GM19324 (cell line): Measurements from ENCODE around the gene SERPINA12.

ENCODE experiments used
- ATAC-seq: cut with Tn5 transposase; IDR thresholded peaks from one replicate; pipeline ENCODE4 v1.9.1; 2021; ENCODE audit warnings: mild to moderate bottlenecking, moderate library complexity; ENCODE audit not compliant: unreplicated experiment, low FRiP score

Gene SERPINA12

GRCh38 chr14:94467728-94468520 lies 41.3 kb downstream of the SERPINA12 start:
- no peak for ATAC-seq

DNA sequence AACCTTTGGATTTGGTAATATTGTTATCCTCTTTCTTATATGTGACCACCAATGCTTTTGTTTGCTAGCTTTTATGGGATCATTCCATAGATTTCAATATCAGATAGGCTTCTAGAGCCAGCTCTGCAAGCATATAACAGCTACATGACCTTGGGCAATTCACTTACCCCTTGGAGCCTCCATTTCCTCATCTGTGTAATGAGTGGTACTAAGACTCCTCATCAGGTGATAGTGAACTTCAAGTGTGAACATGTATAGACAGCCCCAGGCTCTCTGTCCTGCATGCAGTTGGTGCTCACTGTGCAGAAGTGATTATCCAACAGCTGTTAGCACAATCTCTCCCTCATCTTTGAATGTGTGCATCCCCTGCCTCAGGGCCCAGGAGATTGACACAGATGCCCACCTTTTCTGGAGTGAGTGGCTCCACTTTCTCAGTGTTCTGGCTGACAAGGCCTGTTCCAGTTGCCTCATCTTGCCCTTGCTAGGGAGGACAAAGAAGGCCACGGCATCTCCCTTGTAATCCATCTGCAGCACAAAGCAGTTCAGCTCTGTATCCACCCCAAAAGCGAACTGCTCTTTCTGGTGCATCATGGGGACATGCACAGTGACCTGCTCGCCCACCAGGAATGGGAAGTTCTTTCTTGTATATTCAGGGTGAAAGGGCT lies 42.4 kb downstream of the SERPINA12 start:
- ATAC-seq, result no peak

DNA sequence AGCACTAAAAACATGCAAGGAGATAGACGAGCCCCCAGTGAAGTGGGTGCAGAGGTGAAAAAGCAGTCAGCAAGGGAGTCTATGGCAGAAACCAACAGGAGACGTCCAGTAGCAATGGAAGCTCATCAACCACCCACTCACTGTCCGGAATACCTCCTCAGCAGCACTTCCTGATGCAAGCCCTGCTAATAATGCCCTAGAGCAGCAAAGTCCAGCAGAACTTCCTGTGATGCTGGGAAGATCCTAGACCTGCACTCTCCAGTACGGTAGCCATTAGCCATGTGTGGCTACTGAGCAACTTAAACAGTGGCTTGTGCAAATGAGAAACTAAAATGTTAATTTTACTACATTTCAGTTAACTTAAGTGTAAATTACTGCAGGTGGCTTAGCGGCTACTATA lies 44.2 kb downstream of the SERPINA12 start:
- no peak for ATAC-seq

GRCh38 chr14:94464290-94464689 lies 45.0 kb downstream of the SERPINA12 start:
- no peak for ATAC-seq

- no peak for ATAC-seq
These were observed 46.3 kb downstream of the SERPINA12 start for GRCh38 chr14:94462763-94463572.

DNA sequence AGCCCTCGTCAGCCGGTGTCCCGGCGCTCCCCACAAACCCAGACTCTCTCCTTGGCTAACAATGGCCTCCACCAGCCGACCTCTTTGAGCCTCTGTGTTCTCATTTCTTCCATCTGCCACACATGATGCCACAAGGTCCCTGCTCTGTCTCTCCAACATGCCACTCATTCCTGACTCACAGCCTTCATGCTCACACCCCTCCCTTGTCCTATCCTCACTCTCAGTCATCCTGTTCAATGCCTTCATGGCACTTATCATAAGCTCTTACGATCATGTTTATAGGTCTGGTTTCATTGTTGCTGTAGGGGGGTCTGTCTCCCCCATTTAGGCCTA lies 47.1 kb downstream of the SERPINA12 start:
- no peak for ATAC-seq

DNA sequence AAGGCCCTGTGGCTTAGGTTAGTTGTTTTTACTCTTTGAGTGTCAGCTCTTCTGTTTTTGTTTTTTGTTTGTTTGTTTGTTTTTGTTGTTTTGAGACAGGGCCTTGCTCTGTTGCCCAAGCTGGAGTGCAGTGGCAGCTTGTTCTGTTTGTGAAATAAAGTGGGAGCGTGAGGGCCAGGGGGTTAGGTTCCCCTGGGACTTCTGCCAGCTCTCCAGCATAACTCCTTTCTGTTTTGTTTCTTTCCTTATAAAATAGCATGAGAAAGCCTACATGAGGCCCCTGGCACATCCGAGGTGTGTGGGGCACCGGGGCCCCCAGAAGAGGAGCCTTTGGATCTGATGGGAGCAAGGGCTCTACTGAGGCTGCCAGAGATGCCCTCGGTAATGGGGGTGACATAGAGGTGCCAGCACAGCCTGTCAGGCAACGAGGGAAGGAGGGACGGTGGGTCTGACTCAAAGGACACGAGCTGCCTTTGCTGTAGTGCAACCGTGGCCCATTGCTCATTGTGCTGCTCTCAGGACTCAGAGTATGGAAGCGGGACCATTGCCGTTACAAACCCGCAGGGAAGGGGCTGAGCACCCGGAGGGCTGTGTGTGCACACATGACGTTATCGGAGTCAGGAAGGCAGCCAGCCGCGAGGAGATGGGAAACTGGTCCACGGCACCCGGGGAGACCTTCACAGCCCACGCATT lies 47.6 kb downstream of the SERPINA12 start:
- no peak for ATAC-seq

- no peak for ATAC-seq
These were observed 48.4 kb downstream of the SERPINA12 start for GRCh38 chr14:94460631-94461416.

GRCh38 chr14:94458558-94459205 lies 50.6 kb downstream of the SERPINA12 start:
- ATAC-seq, result no peak

DNA sequence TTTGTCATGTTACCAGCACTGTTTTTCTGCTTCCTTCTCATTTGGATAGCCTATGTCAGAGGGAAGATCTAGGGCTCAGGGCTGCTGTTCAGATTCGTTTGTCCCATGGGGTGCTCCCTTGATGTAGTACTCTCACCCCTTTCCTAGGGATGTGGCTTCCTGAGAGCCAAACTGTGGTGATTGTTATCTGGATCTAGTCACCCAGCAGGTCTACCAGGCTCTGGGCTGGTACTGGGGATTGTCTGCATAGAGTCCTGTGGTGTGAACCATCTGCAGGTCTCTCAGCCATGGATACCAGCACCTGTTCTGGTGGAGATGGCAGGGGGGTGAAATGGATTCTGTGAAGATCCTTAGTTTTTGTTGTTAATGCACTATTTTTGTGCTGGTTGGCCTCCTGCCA lies 51.2 kb downstream of the SERPINA12 start:
- no peak for ATAC-seq

DNA sequence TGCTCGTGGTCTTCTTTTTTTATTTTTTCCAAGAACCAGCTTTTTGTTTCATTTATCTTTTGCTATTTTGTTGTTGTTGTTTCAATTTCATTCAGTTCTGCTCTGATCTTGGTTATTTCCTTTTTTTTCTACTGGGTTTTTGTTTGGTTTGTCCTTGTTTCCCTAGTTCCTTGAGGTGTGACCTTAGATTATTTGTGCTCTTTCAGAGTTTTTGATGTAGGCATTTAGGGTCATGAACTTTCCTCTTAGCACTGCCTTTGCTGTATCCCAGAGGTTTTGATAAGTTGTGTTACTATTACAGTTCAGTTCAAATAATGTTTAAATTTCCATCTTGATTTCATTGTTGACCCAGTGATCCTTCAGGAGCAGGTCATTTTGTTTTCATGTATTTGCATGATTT lies 53.3 kb downstream of the SERPINA12 start:
- ATAC-seq, result no peak

DNA sequence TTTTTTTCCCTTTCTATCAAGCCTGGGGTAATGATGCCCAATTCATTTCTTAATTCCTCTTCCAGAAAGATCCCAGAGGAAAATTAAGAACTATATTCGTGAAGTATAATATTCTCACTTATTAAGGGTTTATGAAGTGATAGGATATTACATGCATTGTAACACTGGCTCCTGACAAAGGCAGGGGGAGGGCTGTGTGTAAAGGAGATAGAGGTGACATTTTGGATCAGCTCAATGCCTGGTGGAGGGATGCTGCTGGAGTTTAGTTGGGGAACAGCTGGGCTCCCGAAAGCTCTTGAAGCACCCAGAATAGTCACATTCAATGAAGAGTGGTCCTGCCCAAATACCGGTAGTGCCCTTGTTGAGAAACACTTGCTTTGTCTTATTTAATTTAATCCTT lies 57.4 kb downstream of the SERPINA12 start:
- ATAC-seq, result no peak

DNA sequence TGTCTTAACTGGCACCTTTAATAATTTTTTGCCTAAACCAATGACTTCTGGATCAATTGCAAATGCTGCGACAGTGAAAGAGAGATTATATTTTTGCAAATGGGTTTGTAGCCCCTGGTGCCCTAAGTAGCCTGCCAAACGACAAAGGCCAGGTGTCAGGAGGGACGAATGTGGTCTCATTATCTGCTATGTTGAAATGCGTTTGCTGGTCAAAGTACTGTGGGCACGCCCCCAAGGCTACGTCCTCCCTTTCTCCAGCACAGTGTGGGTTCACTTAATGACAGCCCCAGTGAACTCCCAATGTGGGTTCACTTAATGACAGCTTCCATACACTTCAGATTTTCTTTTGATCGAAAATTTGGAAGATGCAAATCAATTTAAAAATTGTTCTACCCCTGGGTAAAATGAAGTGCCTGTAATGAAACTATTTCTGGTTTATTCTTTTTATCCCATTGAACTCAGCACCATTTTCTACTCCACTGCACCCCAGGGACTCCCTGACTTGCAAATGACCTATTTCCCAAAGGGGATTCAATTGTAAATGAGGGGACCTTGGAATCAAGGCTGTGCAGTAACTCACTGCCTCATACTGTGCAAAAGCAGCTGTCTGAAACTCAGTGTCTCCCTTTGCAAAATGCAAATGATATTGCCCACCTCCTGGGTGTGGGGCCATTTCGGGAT lies 58.0 kb downstream of the SERPINA12 start:
- ATAC-seq, result no peak

DNA sequence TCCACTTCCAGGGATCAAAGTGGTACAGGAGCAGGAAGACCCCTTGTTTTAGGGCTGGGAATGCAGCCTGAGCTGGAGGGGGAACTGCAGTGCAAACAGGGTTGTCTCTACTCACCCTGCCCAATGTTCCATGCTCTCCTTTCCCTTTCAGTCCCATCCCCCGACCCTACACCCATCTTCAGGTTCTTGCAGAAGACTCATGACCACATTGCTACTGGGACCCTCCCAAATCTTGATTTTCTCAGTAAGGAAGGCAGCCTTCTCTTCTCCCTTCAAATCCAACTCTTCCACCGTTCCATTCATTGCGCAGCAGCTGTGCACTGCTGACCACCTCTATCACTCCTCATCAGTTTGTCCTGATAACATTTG lies 58.6 kb downstream of the SERPINA12 start:
- no peak for ATAC-seq

DNA sequence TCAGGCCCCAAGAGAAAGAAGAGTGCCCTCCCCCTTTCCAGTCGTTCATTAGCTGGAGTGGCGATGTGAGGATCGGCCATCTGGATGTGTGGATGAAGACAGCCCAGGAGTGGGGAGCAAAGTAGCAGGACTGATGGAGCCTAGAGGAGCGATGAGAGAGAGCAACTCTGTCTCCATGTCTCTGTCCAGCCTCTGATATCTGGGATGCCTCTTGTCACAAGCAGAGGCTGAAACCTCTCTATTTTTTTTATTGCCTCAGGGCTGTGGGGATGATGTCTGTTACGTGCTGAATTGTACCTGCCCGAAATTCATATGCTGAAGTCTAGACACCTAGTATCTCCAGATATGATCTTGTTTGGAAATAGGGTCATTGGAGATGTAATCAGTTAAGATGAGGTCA lies 59.3 kb downstream of the SERPINA12 start:
- no peak for ATAC-seq

DNA sequence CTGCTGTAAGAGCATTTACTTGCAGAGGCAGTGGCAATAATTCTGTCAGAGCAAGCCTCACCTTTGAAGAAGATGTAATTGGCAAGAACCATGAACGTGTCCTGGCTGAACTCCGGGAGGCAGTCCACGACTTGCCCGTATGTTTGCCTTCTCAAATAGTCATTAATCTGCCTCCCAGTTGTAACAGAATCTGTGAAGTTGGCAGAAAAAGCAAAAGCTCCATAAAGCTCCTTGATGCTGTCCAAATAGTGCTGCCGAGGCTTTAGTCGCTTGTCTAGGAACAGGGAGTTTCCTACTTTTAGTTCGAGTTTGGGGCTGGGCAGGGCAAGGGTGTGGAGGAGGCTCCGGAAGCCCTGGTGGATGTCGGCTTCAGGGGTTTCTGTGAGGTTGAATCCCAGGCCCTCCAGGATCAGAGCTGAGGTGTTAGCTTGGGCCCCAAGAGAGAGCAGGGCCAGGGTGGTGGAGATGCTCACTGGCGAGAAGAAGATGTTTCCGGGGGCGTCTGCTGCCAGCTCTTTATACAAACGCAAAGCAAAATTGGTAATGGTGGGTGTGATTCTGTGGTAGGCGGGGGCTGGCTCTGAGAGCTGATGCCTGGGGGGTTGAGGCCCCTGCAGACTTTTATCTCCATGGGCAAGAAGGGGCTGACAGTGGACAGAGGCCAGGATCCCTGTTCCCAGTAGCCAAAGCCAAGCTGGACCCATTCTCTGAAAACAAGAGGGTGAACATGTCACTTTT lies 61.0 kb downstream of the SERPINA12 start:
- no peak for ATAC-seq

DNA sequence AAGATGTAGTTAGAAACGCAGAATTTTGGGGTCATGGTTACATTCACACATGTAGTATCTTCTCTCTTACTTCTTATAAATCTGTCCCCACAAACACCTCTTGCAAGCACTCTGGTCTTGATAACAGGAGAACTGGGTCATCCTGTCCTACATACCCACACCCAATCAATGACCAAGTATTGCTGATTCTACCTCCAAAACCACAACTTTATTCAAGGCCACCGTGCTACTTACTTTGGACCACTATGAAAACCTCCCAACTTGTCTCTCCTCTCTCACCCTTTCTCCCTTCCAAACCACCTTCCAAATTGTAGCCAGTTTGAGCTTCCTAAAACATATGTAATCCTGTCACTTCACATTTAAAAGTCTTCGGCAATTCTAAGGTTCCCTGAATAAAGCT lies 62.1 kb downstream of the SERPINA12 start:
- no peak for ATAC-seq

- ATAC-seq, result no peak
These were observed 63.1 kb downstream of the SERPINA12 start for GRCh38 chr14:94446126-94446525.
